HL-60 (cell line): Measurements from ENCODE around the gene SLC22A17.

Experiments used
- DNase-seq, 2 experiments: peaks; one replicate each; pipeline ENCODE4 v3.0.0-alpha.2; 2010 to 2020; ENCODE audit warnings: low read depth in 1 of 2, low spot score in 1 of 2
- H3K27ac ChIP-seq: fragments of 250-450 bp; sonication (Bioruptor Pico); replicated peaks from 2 replicates; pipeline ENCODE4 v1.5.1; 2020; ENCODE audit warnings: mild to moderate bottlenecking, moderate library complexity
- H3K27me3 ChIP-seq: fragments of 250-450 bp; sonication (Bioruptor Pico); 2 replicates; pipeline ENCODE4 v1.5.1; 2021; ENCODE audit warnings: mild to moderate bottlenecking, moderate library complexity; ENCODE audit not compliant: insufficient read depth, poor library complexity, severe bottlenecking
- H3K4me3 ChIP-seq: replicated peaks from 2 replicates; pipeline ENCODE4 v1.5.1; 2011; ENCODE audit warnings: mild to moderate bottlenecking, control low read depth, low read length; ENCODE audit not compliant: insufficient read depth
- GABPA ChIP-seq: IDR thresholded peaks from 2 replicates; pipeline ENCODE4 v1.6.1; 2012; ENCODE audit warnings: low read depth
- POLR2AphosphoS5 ChIP-seq: IDR thresholded peaks from 2 replicates; pipeline ENCODE4 v1.6.1; 2012; ENCODE audit warnings: low read depth
- SPI1 ChIP-seq: IDR thresholded peaks from 2 replicates; pipeline ENCODE4 v1.6.1; 2012; ENCODE audit warnings: low read depth, mild to moderate bottlenecking, borderline replicate concordance
- TF ChIP-seq, protein P1 (sequence below): IDR thresholded peaks from 2 replicates; pipeline ENCODE4 v1.6.1; 2012; ENCODE audit warnings: low read depth; ENCODE audit not compliant: insufficient replicate concordance
- TF ChIP-seq, protein P2 (sequence below): IDR thresholded peaks from one replicate; pipeline ENCODE4 v1.5.1; 2011; ENCODE audit warnings: low read length, control low read depth, inconsistent platforms; ENCODE audit not compliant: insufficient read depth

SLC22A17 gene

DNA sequence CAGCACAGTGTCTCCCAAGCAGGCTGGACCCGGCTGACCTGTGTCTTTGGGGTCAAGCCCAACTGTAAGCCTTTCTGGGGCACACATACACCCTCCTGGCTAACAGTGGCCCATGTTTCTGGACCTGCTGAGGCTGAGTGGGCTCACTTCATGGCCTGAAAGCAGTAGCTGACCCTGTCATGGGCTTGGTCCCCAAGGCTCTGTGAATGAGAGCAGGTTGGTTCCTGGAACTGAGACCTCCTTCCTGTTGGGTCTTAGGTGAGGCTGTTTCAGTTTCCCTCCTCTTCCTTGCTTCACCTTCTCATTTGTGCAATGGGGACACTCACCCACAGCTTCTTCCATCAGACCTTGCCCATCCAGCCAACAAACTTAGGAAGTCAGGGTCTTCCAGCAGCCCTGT, 19.2 kb upstream of the SLC22A17 start:
- Histone ChIP-seq H3K27ac (no peak overlapping the region), H3K27me3 (peaks cover 11% of the 10 kb centered on the region), H3K4me3 (no peak overlapping the region)
- DNase-seq, result no peak
- TF ChIP-seq, protein P1, sequence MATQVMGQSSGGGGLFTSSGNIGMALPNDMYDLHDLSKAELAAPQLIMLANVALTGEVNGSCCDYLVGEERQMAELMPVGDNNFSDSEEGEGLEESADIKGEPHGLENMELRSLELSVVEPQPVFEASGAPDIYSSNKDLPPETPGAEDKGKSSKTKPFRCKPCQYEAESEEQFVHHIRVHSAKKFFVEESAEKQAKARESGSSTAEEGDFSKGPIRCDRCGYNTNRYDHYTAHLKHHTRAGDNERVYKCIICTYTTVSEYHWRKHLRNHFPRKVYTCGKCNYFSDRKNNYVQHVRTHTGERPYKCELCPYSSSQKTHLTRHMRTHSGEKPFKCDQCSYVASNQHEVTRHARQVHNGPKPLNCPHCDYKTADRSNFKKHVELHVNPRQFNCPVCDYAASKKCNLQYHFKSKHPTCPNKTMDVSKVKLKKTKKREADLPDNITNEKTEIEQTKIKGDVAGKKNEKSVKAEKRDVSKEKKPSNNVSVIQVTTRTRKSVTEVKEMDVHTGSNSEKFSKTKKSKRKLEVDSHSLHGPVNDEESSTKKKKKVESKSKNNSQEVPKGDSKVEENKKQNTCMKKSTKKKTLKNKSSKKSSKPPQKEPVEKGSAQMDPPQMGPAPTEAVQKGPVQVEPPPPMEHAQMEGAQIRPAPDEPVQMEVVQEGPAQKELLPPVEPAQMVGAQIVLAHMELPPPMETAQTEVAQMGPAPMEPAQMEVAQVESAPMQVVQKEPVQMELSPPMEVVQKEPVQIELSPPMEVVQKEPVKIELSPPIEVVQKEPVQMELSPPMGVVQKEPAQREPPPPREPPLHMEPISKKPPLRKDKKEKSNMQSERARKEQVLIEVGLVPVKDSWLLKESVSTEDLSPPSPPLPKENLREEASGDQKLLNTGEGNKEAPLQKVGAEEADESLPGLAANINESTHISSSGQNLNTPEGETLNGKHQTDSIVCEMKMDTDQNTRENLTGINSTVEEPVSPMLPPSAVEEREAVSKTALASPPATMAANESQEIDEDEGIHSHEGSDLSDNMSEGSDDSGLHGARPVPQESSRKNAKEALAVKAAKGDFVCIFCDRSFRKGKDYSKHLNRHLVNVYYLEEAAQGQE, result no peak
- TF ChIP-seq SPI1 (no peak), POLR2AphosphoS5 (no peak), GABPA (no peak)
- TF ChIP-seq, protein P2, sequence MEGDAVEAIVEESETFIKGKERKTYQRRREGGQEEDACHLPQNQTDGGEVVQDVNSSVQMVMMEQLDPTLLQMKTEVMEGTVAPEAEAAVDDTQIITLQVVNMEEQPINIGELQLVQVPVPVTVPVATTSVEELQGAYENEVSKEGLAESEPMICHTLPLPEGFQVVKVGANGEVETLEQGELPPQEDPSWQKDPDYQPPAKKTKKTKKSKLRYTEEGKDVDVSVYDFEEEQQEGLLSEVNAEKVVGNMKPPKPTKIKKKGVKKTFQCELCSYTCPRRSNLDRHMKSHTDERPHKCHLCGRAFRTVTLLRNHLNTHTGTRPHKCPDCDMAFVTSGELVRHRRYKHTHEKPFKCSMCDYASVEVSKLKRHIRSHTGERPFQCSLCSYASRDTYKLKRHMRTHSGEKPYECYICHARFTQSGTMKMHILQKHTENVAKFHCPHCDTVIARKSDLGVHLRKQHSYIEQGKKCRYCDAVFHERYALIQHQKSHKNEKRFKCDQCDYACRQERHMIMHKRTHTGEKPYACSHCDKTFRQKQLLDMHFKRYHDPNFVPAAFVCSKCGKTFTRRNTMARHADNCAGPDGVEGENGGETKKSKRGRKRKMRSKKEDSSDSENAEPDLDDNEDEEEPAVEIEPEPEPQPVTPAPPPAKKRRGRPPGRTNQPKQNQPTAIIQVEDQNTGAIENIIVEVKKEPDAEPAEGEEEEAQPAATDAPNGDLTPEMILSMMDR, result no peak

DNA sequence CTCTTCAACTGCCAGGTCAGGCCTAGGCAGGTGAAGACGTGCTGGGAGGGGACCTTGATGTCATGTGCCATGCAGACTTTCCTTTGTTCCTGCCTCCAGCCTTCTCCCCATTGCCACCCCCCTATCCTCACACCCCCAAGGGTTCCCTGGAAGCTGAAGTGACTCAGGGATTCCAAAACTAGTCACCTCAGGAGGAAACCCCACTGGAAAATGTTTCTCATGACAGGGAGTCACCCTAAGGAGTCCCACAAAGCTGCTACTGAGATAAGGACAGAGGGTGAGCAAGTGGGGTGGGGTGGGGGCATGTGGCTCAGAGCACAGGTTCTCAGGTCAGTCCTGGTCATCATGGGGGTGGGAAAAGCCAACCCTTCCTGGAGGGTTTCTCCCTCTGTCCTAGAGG, 17.5 kb upstream of the SLC22A17 start:
- Histone ChIP-seq H3K27me3 (peaks cover 24% of the 10 kb centered on the region), H3K27ac (no peak overlapping the region), H3K4me3 (no peak overlapping the region)
- TF ChIP-seq SPI1 (no peak), GABPA (no peak)
- TF ChIP-seq, protein P2, result no peak
- no peak for DNase-seq

DNA sequence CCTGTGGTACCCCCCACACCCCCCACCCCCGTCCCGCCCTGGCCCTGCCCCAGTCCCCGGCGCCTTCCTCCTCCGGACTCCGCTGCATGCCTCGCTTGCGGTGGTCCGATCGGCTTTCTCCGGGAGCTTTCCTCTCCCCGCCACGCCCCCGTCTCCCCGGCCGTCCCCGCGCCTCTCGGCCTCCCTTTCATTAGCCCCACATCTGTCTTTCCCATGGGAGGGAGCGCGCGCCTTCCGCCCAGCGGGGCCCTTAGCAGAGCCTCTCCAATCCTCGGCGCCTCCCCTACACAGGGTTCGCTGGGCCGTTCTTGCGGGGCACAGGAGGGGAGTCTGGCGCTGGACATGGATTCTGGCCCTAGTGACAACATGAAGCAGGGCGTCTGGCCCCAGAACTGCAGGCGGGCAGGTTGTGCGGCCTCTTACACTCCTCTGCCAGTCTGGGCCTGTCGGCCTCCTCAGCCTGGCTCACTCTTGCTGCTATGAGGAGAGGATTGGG, 13.8 kb upstream of the SLC22A17 start:
- DNase-seq, result no peak
- peaks cover 49% of the 10 kb centered on the region for H3K27me3 ChIP-seq
- H3K27ac ChIP-seq, result no peak overlapping the region
- TF ChIP-seq GABPA, result no peak
- no peak overlapping the region for H3K4me3 ChIP-seq

DNA sequence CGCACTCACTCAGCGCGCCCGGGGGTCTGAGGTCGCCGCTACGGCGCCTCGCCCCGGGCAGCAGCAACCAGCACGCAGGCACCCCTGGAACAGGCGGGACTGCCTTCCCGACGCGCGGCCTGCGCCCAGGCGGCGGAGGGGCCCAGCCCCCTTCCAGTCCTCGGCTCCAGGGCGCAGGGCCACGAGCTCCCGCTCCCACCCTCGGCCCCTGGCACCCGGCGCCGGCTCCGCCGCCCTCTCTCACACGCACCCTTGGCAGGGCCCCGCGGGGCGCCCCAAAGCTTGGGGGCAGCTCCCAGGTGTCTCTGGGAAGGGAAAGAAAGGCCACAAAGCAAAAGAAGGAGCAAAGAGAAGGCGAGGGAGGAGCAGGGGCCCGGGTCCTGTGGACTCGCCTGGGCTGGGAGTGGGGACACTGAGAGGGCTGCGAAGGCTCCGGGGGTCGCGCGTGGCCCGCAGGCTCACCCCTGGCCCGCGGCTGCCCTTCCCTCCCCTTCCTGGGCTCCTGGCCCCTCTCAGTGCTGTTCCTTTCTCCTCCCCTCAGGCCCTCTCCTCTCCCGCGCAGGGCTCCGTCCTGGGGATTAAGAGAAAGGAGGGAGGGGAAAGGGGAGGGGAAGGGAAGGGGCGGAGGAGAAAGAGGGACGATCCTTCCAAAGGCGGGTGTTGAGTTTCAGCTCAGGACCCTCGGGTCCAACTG, 13.2 kb upstream of the SLC22A17 start:
- no peak overlapping the region for H3K4me3 ChIP-seq
- DNase-seq, result no peak
- TF ChIP-seq POLR2AphosphoS5 (no peak), SPI1 (no peak), GABPA (no peak)
- TF ChIP-seq, protein P2, result no peak
- TF ChIP-seq, protein P1, result no peak
- peaks cover 49% of the 10 kb centered on the region for H3K27me3 ChIP-seq
- H3K27ac ChIP-seq, result no peak overlapping the region
